H1 (cell line): ENCODE measurements around the gene SMNDC1.

ENCODE experiments used
- E2F6 ChIP-seq: IDR thresholded peaks from 2 replicates; pipeline ENCODE4 v1.6.1; 2012; ENCODE audit warnings: inconsistent platforms
- EP300 ChIP-seq, 2 experiments: IDR thresholded peaks; 1 replicate in 1 of 2; 2 replicates in 1 of 2; pipeline ENCODE4 v1.6.1; 2011 to 2012; ENCODE audit warnings: low read depth in 2 of 2, low read length in 2 of 2, mild to moderate bottlenecking in 2 of 2, borderline replicate concordance in 1 of 2, inconsistent platforms in 1 of 2, moderate library complexity in 1 of 2
- GTF2F1 ChIP-seq: IDR thresholded peaks from 2 replicates; pipeline ENCODE4 v1.6.1; 2012; ENCODE audit warnings: low read depth, low read length, improper control_type of control experiment, borderline replicate concordance
- MAX ChIP-seq: IDR thresholded peaks from 2 replicates; pipeline ENCODE4 v1.6.1; 2012; ENCODE audit warnings: inconsistent platforms
- POLR2A ChIP-seq, 2 experiments: IDR thresholded peaks; 1 replicate in 1 of 2; 2 replicates in 1 of 2; pipeline ENCODE4 v1.6.1; 2011; ENCODE audit warnings: low read depth in 2 of 2, low read length in 2 of 2, mild to moderate bottlenecking in 2 of 2; ENCODE audit errors: control extremely low read depth in 1 of 2
- SIX5 ChIP-seq: IDR thresholded peaks from 2 replicates; pipeline ENCODE4 v1.6.1; 2011; ENCODE audit warnings: mild to moderate bottlenecking, low read depth, low read length
- SRF ChIP-seq: IDR thresholded peaks from 2 replicates; pipeline ENCODE4 v1.6.1; 2011; ENCODE audit warnings: mild to moderate bottlenecking, low read depth, low read length, moderate library complexity
- USF2 ChIP-seq: IDR thresholded peaks from 2 replicates; pipeline ENCODE4 v1.6.1; 2011; ENCODE audit warnings: low read length, improper control_type of control experiment

GRCh38 chr10:110317866-110318850 lies 13.4 kb upstream of the SMNDC1 start:
- TF ChIP-seq EP300 (IDR thresholded peaks at IDR 0.05; ENCODE audit: borderline replicate concordance in 1 of 2, low read depth in 2 of 2, low read length in 2 of 2) (no peak), SRF (no peak), E2F6 (no peak), USF2 (no peak), SIX5 (no peak), POLR2A (IDR thresholded peaks at IDR 0.05; ENCODE audit: control extremely low read depth in 1 of 2, low read depth in 2 of 2, low read length in 2 of 2) (no peak), GTF2F1 (no peak), MAX (no peak)
